ENCODE data around the gene MT1M.
"Not testable (repeated sequence)": the region's sequence is repeated elsewhere in the genome, so short reads cannot be mapped to it uniquely, and the experiment has no call there.

MT1M gene

GRCh38 chr16:56608876-56609462, 23.5 kb upstream of the MT1M start:
- no peak for DNase-seq (ENCODE audit: low spot score)

- DNase-seq (ENCODE audit: low spot score): no peak
Observed at GRCh38 chr16:56609463-56609921, 23.0 kb upstream of the MT1M start.

GRCh38 chr16:56610017-56610608, 22.3 kb upstream of the MT1M start:
- DNase-seq (ENCODE audit: low spot score): no peak

GRCh38 chr16:56610609-56611111, 21.8 kb upstream of the MT1M start:
- DNase-seq (ENCODE audit: low spot score): no peak

GRCh38 chr16:56611281-56611833, 21.1 kb upstream of the MT1M start:
- DNase-seq (ENCODE audit: low spot score): no peak

- DNase-seq (ENCODE audit: low spot score): no peak
Observed at GRCh38 chr16:56613706-56614105, 18.8 kb upstream of the MT1M start.

GRCh38 chr16:56614549-56614991, 17.9 kb upstream of the MT1M start:
- no peak for DNase-seq (ENCODE audit: low spot score)

- no peak for DNase-seq (ENCODE audit: low spot score)
Observed at GRCh38 chr16:56615353-56615752, 17.1 kb upstream of the MT1M start.

GRCh38 chr16:56616608-56617211, 15.7 kb upstream of the MT1M start:
- DNase-seq (ENCODE audit: low spot score): no peak

GRCh38 chr16:56617212-56618085, 15.0 kb upstream of the MT1M start:
- DNase-seq (ENCODE audit: low spot score): no peak

- DNase-seq (ENCODE audit: low spot score): no peak
Observed at GRCh38 chr16:56618138-56618537, 14.3 kb upstream of the MT1M start.

- DNase-seq (ENCODE audit: low spot score): no peak
Observed at GRCh38 chr16:56620339-56620897, 12.0 kb upstream of the MT1M start.

GRCh38 chr16:56621665-56622445, 10.6 kb upstream of the MT1M start:
- DNase-seq (ENCODE audit: low spot score): not testable (repeated sequence)

- not testable (repeated sequence) for DNase-seq (ENCODE audit: low spot score)
Observed at GRCh38 chr16:56623184-56623583, 9.3 kb upstream of the MT1M start.

- DNase-seq (ENCODE audit: low spot score): no peak
Observed at GRCh38 chr16:56623637-56624036, 8.8 kb upstream of the MT1M start.

- no peak for DNase-seq (ENCODE audit: low spot score)
Observed at GRCh38 chr16:56625140-56625942, 7.1 kb upstream of the MT1M start, which contains the start of gene MT1E. Gene MT1E, plus strand, starts transcription at chr16:56625781. Its CDS starts 71 bp downstream, at chr16:56625852.

- DNase-seq (ENCODE audit: low spot score): no peak
Observed at GRCh38 chr16:56625943-56626654, 6.4 kb upstream of the MT1M start.

GRCh38 chr16:56626685-56627084, 5.8 kb upstream of the MT1M start:
- DNase-seq (ENCODE audit: low spot score): no peak
